NCI-H510A (cell line): ENCODE data around the gene CAMKK2.
"Not testable (repeated sequence)": the region's sequence is repeated elsewhere in the genome, so short reads cannot be mapped to it uniquely, and the experiment has no call there.

Source experiments
- DNase-seq: peaks from one replicate; lab custom pipeline; 2025; lab: John Stamatoyannopoulos, UW

CAMKK2 gene

GRCh38 chr12:121223292-121224285, 72.9 kb downstream of the CAMKK2 start:
- DNase-seq = no peak

DNA sequence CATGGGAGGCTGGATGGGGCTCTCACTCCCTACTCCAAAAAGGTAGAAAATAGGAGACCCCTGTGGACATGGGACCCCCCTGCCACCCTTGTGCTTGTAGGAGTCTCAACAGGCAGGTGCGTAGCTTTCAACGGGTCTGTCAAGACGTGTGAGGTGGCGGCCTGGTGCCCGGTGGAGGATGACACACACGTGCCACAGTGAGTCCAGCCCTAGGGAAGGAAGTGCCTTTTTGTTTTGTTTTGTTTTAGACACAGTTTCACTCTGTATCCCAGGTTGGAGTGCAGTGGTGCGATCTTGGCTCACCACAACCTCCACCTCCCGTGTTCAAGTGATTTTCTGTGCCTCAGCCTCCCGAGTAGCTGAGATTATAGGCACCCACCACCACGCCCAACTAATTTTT, 73.7 kb downstream of the CAMKK2 start:
- DNase-seq = no peak

GRCh38 chr12:121219353-121219986, 77.0 kb downstream of the CAMKK2 start:
- no peak for DNase-seq

DNA sequence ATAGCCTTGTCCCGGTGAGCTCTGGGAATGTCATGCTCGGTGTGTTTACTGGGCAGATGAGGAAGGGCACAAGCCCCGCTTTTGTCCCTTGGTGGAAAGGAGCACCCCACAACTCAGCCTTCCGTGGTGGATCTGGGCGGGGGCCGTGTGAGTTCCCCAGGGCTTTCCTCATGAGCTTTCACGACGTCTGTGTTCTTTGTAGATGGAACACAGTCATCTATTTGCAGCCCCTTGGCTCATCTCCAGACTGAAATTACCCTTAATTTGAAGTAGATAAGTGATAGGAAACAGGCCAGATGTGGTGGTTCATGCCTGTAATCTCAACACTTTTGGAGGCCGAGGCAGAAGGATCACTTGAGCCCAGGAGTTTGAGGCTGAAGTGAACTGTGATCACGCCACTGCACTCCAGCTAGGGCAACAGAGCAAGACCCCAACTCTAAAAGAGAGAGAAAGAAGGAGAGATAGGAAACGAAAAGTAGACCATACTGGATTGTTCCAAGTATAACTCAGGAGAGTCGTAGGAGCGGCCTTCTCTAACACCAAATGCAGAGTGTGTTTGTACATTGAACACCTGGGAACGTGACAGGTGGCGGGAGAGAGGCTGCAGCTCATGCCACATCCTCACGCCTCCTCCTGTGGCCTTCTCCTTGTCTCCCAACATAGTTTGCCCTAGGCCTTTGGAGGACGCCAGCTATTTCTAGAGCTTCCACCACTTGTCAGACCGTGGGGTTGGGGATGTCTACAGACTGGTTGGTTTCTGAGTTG, 77.7 kb downstream of the CAMKK2 start:
- no peak for DNase-seq

DNA sequence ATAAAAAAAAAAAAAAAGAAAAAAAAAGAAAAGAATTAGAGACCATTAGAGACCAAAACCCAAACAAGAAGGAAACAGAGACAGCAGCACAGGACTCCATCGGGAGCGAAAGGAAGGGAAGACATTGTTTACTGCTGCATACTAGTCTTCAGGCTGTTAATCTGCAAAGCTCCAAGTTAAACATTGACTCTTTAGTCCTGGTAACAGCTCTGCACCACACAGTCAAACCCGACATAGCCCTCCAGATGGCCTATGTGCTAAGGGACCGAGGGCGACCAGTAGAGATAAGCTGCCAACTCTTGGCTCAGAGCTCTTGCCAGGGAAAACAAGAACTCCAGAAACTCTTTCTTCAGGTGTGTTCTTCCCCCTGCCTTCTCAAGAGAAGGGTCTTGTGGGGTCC, 78.7 kb downstream of the CAMKK2 start:
- DNase-seq = no peak

GRCh38 chr12:121217063-121217462, 79.4 kb downstream of the CAMKK2 start:
- no peak for DNase-seq

DNA sequence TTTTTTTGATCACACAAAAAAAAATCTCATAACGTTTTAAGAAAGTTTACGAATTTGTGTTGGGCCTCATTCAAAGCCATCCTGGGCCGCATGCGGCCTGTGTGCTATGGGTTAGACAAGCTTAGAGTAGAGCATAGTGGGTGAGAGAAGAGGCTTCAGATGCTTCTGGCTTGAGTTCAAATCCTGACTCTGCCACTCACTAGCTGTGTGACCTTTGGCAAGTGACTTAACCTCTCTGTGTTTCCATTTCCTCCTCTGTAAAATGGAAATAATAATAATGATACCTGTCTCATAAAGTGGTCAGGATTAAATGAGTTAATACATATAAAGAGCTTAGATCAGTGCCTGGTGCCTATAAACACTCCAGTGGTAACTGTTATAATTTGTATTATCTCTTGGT, 80.4 kb downstream of the CAMKK2 start:
- no peak for DNase-seq

DNA sequence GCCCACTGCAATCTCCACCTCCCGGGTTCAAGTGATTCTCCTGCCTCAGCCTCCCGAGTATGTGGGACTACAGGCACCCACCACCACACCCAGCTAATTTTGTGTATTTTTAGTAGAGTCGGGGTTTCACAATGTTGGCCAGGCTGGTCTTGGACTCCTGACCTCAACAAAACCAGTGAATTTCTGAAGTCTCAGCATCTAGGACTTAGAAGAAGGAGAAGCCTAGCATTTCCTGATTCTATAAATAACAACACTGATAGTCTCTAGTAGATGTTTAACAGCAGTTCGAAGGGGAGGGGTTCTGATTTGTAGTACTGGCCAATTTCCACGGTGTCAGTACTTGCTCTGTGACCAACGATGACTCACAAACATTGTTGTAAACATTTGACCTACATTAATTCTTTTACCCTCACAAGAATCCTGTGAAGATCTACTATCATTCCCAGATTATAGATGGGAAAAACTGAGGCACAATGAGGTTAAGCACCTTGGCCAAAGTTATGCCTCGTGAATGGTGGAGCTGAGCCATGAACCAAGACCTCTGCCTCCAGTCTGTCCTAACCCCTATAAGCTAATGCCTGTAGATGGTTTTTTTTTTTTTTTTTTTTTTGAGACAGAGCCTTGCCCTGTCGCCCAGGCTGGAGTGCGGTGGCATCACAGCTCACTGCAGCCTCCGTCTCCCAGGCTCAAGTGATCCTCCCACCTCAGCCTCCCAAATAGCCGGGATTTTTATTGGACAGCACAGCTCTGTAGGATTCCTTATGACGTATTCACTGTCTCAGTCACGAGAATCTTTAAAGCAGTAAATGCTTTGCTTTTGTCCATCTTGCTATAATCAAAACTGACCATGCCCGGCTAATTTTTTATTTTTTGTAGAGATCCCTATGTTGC, 81.4 kb downstream of the CAMKK2 start:
- no peak for DNase-seq

- DNase-seq = no peak
Observed at GRCh38 chr12:121214166-121214777, 82.2 kb downstream of the CAMKK2 start.

DNA sequence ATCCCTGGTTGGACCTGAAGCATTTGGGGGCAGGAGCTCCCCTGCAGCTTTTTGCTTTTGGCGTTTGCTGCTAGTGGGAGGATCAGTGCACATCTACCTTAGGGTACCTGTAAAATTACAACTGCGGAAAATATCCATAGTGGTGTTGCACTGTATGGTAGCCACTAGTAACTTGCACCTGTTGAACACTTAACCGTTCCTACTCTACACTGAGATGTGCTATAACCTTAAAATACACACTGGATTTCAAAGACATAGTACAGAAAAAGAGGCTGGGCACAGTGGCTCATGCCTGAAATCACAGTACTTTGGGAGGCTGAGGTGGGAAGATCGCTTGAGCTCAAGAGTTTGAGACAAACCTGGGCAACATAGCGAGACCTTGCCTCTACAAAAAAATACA, 83.6 kb downstream of the CAMKK2 start:
- no peak for DNase-seq

GRCh38 chr12:121209624-121210572, 86.6 kb downstream of the CAMKK2 start, which contains the start of gene P2RX4:
Gene P2RX4 (plus strand): TSS chr12:121210129. CDS start chr12:121210165, 36 bp downstream.
- DNase-seq = peak; percentile 84

DNA sequence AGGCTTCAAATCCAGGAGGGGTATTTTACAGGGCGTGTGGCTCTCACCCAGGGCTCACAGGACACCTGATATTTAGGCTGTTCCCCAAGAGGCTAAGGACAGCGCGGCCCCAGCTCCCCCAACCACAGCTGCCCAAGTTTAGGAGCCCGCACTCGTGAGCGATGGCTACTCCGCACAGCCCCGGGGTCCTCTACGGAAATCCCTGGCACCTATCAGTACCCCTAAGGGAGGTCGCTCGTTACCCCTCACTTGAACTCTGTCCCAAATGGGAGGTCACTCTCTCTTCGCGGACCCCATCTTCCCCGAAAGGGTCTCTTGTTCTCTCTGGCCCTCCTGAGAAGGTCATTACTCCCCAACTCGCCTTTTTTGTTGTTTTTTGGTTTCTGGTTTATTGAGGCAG, 87.3 kb downstream of the CAMKK2 start:
- DNase-seq = no peak

- not testable (repeated sequence) for DNase-seq
Observed at GRCh38 chr12:121208571-121208970, 87.9 kb downstream of the CAMKK2 start.

GRCh38 chr12:121205491-121205890, 91.0 kb downstream of the CAMKK2 start:
- no peak for DNase-seq

DNA sequence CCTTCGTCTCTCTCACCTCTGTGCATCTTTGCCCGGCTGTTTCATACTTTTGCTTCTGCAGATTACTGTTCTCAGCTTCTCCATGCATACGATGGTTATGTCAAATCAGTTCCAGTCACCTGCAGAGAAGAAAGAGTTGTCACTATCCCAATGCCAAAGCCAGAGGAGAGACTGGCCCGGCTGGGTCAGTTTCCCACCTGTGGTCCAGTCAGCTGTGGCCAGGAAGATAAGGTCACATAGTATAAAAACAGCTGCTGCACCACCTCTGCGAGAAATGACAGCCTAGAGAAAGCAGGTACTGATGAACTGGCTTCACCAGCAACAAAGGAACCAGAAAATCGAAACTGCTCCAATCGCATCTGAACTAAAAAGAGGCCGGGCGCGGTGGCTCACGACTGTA, 93.0 kb downstream of the CAMKK2 start:
- no peak for DNase-seq

GRCh38 chr12:121202407-121203355, 93.8 kb downstream of the CAMKK2 start:
- DNase-seq = no peak

DNA sequence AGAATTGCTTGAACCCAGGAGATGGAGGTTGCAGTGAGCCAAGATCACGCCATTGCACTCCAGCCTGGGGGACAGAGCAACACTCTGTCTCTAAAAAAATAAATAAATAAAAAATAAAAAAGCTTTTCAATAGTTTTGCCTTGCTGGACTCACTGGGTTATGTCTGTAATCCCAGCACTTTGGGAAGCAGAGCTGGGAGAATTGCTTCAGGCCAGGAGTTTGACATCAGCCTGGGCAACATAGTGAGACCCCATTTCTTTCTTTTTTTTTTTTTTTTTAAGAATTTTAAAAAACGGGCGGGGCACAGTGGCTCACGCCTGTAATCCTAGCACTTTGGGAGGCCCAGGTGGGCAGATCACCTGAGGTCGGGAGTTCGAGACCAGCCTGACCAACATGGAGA, 95.4 kb downstream of the CAMKK2 start:
- DNase-seq = not testable (repeated sequence)

GRCh38 chr12:121198949-121199348, 97.6 kb downstream of the CAMKK2 start:
- no peak for DNase-seq

DNA sequence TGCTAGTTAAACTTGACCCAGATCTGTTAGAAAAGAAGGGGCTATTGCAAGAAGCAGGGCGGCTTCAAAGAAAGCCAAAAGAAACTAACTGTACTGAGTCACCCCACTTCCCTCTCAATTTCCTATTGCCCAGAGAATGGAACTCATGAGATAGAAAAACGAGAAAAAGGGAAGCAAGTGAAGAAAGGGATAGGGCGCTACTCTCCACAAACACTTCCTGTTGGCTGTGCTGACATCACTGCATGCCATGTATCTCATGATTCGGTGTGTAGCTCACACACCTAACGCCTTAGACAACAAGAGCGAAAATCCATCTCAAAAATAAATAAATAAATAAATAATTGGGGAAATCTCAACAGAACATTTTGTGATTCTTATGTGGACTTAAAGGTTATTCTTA, 99.6 kb downstream of the CAMKK2 start:
- no peak for DNase-seq
